ENCODE measurements around the gene DLGAP4.

DLGAP4 gene

DNA sequence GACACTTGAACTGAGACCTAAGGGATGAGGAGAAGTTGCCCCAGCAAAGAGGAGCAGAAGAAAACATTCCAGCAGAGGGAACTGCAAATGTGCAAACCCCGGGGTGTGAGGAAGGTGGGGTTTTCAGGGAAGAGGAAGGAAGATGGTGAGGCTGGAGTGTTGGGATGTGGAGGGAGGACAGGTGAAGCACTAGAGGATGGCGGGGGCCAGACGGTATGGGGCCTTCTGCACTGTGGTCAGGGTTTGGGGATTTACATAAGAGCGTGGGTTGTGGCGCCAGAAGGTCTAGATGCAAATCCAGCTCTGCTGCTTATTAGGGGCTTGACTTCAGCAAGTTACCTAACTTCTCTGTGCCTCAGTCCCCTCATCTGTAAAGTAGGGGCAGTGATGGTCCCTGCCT is 16.0 kb downstream of the DLGAP4 start:
- DNase-seq (ENCODE audit: low spot score): no peak
- TF ChIP-seq, protein P1, sequence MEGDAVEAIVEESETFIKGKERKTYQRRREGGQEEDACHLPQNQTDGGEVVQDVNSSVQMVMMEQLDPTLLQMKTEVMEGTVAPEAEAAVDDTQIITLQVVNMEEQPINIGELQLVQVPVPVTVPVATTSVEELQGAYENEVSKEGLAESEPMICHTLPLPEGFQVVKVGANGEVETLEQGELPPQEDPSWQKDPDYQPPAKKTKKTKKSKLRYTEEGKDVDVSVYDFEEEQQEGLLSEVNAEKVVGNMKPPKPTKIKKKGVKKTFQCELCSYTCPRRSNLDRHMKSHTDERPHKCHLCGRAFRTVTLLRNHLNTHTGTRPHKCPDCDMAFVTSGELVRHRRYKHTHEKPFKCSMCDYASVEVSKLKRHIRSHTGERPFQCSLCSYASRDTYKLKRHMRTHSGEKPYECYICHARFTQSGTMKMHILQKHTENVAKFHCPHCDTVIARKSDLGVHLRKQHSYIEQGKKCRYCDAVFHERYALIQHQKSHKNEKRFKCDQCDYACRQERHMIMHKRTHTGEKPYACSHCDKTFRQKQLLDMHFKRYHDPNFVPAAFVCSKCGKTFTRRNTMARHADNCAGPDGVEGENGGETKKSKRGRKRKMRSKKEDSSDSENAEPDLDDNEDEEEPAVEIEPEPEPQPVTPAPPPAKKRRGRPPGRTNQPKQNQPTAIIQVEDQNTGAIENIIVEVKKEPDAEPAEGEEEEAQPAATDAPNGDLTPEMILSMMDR (IDR thresholded peaks at IDR 0.05; ENCODE audit: extremely low read depth, missing control alignments): no peak

DNA sequence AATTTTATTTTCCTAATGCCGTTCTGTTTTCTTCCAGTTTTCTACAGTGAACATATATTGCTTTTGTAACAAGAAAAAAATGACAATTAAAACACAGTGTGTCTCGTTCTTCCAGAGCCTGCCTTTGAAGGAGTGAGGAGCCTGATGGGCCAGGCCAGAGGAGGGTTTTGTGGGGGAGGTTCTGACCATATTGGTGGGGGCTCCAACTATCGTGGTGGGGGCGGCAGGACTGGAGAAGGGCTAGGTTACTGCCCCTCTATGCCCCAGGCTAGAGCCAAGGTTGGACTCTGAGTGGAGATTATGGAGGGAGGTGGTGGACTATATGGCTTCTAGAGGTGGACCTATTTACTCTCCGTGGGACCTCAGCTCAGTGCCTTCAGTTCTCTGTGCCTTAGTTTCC is 24.0 kb downstream of the DLGAP4 start:
- DNase-seq (ENCODE audit: low spot score): no peak
- TF ChIP-seq, protein P1 (IDR thresholded peaks at IDR 0.05; ENCODE audit: extremely low read depth, missing control alignments): no peak

DNA sequence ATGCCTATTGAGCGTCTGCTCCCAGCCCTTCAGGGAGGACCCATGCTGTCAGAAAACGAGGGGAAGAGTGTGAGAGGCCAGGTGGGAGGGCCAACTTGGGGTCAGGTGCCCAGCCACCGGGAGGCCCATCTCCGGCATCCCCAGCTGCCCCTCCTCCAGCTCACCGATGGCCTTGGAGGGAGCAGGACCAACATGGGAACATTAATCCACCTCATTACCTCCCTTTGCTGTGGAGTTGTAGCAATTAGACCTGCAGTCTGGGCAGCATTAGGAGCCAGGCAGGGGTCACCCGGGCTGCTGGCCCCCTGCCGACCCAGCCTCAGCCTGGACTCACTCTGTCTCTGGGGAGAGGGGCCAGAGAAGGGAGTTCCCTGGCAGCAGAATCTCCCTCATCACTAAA is 25.1 kb downstream of the DLGAP4 start:
- no peak for DNase-seq (ENCODE audit: low spot score)
- TF ChIP-seq, protein P1 (IDR thresholded peaks at IDR 0.05; ENCODE audit: extremely low read depth, missing control alignments): no peak

DNA sequence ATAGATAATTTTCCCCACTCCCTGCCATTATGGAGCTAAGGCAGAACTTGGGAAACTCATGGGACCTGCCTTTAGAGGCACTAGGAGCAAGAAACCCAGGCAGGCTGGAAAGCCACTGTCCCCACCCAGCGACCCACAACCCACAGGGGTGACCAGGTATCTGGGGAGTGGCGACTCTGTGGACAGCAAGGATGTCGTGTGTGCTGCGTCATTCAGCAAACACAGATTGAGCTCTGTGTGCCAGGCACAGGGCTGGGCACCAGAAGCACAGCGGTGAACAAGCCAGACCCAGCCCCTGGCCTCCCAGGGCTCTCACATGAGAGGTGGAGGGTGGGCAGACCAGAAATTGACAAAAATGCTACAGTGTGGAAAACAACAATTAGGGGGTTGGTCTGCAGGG is 27.7 kb downstream of the DLGAP4 start:
- TF ChIP-seq, protein P1 (IDR thresholded peaks at IDR 0.05; ENCODE audit: extremely low read depth, missing control alignments): no peak
- DNase-seq (ENCODE audit: low spot score): no peak

DNA sequence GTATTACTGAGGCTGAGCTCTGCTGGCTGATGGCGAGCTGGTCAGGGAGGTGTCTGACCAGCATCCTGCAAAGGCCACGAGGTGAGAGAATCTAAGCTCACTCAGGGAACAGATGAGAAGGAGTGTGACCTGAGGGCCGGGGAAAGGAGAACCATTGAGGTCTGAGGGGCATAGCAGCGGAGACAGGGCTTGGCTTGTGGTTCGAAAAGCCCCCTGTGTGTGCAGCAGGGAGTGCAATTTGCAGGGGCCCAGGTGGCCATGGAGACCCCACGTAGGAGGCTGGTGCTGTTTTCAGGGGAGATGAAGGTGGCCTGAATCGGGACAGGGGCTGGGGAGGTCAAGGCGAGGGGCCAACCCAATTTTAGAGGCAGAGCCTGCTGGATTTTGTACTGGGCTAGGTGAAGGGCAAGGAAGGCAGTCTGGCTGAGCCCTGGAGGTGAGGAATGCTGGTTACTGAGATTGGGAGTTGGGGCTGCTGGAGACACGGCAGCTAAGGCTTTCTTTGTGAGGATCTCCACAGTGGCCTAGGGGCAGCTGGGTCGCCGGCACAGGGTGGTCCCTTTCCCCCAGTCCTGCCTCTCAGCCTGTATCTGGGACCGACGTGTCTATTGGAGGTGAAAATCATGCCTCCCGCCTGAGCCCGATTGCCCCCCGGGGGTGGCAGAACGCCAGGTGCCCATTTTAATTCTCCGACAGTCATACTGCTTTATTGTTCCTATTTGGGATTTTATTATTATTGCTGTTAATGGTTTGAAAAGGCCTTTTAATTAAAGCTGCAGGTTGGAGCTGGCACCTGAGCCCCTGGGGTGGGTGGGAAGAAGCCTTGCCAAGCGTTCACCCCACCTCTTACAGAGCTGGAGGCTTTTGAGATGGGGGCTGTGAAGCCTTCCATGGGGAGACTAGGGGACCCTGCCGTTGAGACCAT is 28.4 kb downstream of the DLGAP4 start:
- TF ChIP-seq, protein P1 (IDR thresholded peaks at IDR 0.05; ENCODE audit: extremely low read depth, missing control alignments): no peak
- DNase-seq (ENCODE audit: low spot score): no peak

DNA sequence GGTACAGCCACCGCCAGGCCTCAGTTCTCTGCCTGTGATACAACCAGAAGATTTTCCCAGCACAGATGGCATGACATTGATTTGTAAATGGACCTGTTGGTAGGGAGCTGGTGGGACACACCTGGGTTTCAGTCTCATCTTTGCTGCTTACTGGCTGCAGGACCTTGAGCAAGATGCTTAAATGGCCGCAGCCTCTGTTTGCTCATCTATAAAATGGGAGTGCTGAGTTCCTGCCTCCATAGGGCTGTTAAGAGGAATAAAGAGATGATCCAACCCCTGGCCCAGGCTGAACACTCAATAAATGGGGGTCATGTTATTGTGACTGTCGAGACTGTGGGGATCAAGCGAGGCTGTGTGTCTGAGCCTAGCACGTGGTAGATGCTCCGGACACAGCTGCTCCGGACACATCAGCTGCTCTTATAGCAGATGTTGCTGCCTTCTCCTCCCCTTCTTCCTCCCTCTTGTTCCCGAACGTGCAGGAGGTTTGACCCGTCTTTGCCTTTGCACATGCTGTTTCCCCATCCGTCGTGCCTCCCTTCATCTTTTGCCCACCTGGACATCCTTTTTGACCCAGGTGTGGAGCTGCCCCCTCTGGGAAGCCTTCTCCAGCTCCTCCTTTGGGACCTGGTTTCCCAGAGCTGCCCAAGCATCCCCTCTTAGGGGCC is 29.2 kb downstream of the DLGAP4 start:
- DNase-seq (ENCODE audit: low spot score): no peak
- TF ChIP-seq, protein P1 (IDR thresholded peaks at IDR 0.05; ENCODE audit: extremely low read depth, missing control alignments): no peak

DNA sequence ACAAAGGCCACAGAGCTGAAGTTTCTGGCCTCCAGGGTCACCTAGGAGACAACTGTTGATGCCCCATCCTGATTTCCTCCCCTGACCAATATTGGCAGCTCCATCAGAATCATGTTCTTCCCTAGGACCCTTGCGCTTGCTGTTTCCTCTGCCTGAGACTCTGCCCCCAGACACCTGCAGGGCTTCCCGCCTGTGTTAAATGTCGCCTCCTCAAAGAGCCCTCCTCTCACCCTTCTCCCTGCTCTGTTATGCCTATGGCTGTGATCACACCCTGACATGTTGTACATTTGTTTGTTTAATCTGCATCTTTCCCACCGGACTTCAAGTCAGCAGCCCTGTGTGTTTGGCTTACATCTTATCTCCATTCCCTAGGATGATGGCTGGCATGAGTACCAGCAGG is 30.1 kb downstream of the DLGAP4 start:
- DNase-seq (ENCODE audit: low spot score): no peak
- TF ChIP-seq, protein P1 (IDR thresholded peaks at IDR 0.05; ENCODE audit: extremely low read depth, missing control alignments): no peak
